Stimulated activated CD4-positive, alpha-beta T cell treated with anti-CD3 and anti-CD28 coated beads, Interleukin-1b, Interleukin-23, amount 100 ng/mL, for 1 hour (primary cell): ENCODE data around the gene FCRL4.
"Not testable (repeated sequence)": the region's sequence is repeated elsewhere in the genome, so short reads cannot be mapped to it uniquely, and the experiment has no call there.

Experiments
- DNase-seq, 2 donors: peaks; one replicate each; pipeline ENCODE4 v3.0.0-alpha.2; 2020; ENCODE audit warnings: low read depth in 2 of 2

FCRL4 gene

DNA sequence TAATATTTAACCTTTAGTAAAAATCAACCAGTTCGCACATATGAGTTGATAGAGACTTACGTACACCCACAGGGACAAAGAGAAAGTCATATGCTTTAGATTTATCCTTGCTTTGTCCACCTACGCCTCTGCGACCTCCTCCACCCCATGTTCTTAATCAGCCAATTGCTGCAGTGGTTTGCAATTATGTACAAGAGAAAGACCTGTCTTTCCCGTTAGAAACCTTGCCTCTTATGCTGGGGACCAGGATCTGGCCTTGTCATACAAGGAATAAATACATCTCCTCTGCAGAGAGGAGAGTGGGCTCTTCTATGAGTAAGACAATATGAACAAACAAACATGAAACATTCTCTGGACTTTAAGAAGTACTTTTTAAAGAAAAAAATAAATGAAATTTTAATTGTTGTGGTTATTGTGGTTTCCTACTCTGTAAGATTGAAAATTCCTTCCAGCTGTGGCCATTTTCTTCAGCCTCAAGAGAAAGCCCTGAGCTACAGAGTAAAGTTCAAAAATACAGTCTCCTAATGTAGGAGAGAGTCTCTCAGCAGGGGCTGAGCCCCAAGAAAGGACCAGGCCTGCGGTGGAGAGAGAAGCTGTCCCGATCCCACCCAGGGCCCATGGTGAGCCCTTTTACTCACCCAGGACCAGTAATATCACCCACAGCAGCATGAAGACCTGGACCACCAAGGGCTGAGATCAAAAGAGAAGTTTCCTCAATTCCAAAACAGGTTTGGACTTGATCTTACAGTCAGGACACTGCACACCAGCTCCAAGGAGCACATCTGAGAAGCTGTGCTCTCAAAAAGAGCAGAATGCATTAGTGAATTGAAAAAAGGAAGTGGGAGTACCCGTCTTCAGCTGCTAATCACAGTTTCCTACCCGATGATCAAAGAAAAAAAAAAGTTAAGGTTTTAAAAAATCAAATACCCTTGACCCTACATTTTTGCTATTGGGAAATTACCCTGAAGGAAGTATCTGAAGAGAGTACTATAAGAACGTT lies 45.9 kb downstream of the FCRL4 start, which contains the start of gene FCRL5:
Gene FCRL5, minus strand, starts transcription at position 822 of the 1,000 bp plus-strand sequence. Its CDS starts 153 bp downstream, at position 669.
- no peak for DNase-seq

DNA sequence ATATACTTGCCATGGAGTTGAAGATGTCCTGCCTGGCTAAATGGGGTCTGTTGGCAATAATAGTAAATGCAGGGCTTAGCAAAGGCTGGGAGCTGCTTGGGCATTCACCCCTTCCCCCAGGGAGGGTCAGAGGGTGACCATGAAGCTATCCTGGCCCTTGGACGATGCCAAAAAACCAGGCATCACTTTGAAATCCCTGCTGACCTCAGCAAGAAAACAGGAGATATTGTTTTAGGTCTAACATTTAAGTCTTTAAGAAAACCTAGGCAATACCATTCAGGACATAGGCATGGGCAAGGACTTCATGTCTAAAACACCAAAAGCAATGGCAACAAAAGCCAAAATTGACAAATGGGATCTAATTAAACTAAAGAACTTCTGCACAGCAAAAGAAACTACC lies 49.8 kb downstream of the FCRL4 start:
- not testable (repeated sequence) for DNase-seq

DNA sequence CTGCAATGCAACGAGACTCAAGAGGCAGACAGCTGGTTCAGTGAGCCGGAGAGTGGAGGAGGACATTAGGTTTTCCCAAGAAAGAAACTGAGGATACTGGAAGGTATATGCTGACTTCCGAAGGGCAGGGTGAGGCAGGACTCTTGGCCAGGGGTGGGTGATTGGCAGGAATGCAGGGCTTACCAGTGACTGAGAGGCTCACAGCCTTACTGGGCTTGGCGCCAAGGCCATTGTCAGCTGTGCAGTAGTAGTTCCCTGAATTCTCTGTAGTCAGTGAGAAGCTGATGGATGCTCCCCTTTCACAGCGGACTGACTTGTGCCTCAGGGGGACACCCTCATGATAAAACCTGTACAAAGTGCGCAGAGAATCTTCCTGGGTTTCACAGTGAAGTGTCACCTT lies 55.2 kb downstream of the FCRL4 start:
- DNase-seq, result no peak

DNA sequence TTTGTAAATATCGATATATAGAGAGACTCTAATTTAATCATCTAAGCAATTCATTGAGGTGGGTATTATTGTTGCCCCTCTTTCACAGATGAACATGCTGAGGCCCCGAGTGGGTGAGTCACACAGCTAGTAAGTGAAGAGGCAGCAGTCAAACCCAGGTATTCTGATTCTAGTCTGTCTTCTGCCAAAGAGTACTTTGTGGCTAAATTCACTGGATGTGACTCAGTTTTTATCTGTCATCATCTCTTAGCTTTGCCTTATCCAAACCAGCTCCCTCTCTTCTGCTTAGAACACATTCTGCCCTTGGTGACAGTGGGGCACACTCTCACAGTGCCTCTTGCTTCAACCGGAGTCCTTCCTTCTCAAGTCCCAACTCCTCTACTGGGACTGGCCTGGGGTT lies 57.0 kb downstream of the FCRL4 start:
- no peak for DNase-seq

DNA sequence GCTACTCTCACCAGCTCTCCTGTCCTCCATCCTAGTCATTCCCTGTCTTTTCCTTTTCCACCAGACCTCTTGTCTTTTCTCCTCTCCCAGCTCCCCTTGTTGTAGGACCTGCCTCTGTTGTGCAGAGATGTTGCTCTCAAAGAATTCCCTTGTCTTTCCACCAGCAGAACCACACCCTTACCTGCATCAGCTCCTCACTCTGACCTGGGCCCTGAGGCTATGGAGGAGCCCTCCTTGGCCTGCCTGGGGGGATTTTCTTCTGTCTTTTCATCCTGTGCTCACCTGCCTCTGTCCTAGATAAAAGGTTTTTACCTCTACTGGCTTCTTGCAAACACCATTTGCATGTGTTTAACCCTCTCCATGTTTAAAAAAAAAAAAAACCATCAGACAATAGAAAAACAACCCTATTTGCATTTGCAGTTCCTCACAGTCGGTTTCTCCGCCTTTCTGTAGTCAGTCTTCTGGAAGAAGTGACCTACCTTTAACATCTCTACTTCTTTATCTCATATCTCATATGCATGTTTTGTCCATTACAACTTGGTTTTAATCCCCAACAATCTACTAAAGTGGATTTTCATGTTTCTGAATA lies 57.6 kb downstream of the FCRL4 start:
- no peak for DNase-seq

DNA sequence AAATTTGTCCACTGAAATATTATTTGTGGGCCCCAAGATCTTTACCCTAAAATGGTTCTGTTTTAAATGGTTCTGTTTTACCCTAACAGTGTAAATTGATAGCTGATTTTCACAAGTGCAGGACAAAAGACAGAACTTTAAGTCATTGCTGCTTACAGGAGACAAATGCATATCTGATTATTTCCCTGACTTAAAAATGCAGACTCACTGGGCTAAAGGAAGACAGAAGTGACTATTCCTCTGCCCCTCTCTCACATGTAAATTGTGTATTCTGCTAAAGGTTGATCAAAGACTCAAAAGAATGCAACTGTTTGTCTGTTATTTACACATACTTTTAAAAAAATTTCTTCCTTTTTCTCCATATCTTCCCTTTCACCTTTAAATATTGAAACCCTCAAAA lies 58.3 kb downstream of the FCRL4 start:
- DNase-seq, result no peak

DNA sequence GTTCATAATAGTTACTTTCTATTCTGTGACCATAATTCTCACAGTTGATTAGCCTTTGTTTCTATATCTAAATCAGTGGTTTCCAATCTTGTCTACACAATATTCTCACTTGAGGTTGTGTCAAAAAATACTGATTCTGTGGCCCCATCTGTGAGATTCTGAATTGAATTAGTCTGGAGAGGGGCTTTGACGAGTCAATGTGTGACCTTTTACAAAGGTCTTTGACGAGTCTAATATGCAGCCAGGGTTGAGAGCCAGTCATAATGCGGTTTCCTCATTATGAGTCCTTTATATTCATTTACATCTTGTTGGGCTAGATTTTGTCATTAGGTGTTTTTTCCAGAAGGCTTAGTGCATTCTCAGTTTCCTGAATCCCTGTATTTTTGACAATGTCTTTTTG lies 65.3 kb downstream of the FCRL4 start:
- DNase-seq, result no peak

DNA sequence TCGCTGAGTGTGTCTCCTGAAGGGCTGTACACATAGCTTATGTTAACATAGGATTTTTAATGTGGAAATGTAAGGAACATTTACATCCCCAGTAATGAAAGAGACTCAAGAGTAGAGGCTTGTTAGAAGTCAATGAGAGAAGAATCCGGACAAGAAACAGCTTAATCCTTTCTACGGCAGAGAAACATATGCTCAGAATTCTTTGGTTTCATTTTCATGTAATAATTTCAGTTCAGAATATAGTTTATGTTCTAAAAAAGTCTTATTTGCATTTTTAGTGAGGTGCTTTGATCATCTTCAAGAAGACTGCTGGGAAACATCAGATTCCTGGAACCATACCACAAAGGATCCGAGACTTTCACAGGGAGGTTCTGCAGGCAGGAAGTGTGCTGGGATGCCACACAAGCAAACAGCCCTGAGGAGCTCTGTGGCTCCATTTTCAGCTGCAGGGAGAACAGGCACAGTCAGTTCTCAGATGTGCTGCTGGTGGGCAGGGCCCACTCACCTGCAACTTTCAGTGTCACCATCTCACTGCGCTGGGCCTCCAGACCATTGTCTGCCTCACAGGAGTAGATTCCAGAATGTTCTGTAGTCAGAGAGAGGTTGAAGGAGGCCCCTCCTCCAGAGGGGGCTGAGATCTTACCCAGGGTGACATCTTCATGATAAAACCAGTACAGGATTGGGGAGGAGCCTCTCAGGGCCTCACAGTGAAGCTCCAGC lies 74.0 kb downstream of the FCRL4 start:
- DNase-seq, result no peak
